Activated B cell treated with CpG ODN at 0.5 μM for 24 hours (primary cell): Measurements from ENCODE around the gene TRAPPC8. TPM values are rescaled to one million over a fixed set of nuclear protein-coding genes. Genes with fewer than 3 reads are reported as not detected.

Experiments used
- ATAC-seq: fragments of 200-7000 bp; cut with Tn5 transposase; one replicate; pipeline ENCODE4 v1.10.0; 2021; ENCODE audit warnings: low read depth, mild to moderate bottlenecking, moderate library complexity
- CTCF ChIA-PET: fragments of 350-600 bp; sonication (Branson Sonifier 250); formaldehyde crosslinking; loops from one replicate; lab custom pipeline; 2021; ENCODE audit warnings: antibody characterized with exemption; lab: Charles Lee
- POLR2A ChIA-PET: fragments of 350-600 bp; sonication (Branson Sonifier 250); formaldehyde crosslinking; loops from one replicate; lab custom pipeline; 2021; ENCODE audit warnings: antibody characterized with exemption; lab: Charles Lee
- DNase-seq: peaks from one replicate; pipeline ENCODE4 v3.0.0; 2022
- H3K27ac Mint-ChIP-seq: one replicate; pipeline ENCODE4 v1.8.0; 2020; ENCODE audit warnings: mixed read lengths
- H3K27me3 Mint-ChIP-seq: one replicate; pipeline ENCODE4 v1.8.0; 2021; ENCODE audit warnings: mixed read lengths
- H3K36me3 Mint-ChIP-seq: one replicate; pipeline ENCODE4 v1.8.0; 2021; ENCODE audit warnings: low read depth, mixed read lengths
- H3K4me1 Mint-ChIP-seq: one replicate; pipeline ENCODE4 v1.8.0; 2021; ENCODE audit warnings: mixed read lengths
- H3K4me3 Mint-ChIP-seq: one replicate; pipeline ENCODE4 v1.8.0; 2020; ENCODE audit warnings: mild to moderate bottlenecking, mixed read lengths
- H3K9me3 Mint-ChIP-seq: one replicate; pipeline ENCODE4 v1.8.0; 2020; ENCODE audit warnings: mixed read lengths
- CTCF ChIP-seq: fragments of 200-600 bp; IDR thresholded peaks from one replicate; pipeline ENCODE4 v1.8.0; 2022; ENCODE audit warnings: antibody characterized with exemption, mild to moderate bottlenecking
- intact Hi-C: fragments of 100-400 bp; cut with micrococcal nuclease; formaldehyde crosslinking; loops from one replicate; pipeline ENCODE4 v1.15.1; 2024
- total RNA-seq: library from RNA; stranded (reverse); gene quantifications from 2 replicates; pipeline ENCODE4 v1.2.3, GENCODE V29; 2022

Gene TRAPPC8
- total RNA-seq, 1 donor from 2014 or later, result 69.2 TPM

DNA sequence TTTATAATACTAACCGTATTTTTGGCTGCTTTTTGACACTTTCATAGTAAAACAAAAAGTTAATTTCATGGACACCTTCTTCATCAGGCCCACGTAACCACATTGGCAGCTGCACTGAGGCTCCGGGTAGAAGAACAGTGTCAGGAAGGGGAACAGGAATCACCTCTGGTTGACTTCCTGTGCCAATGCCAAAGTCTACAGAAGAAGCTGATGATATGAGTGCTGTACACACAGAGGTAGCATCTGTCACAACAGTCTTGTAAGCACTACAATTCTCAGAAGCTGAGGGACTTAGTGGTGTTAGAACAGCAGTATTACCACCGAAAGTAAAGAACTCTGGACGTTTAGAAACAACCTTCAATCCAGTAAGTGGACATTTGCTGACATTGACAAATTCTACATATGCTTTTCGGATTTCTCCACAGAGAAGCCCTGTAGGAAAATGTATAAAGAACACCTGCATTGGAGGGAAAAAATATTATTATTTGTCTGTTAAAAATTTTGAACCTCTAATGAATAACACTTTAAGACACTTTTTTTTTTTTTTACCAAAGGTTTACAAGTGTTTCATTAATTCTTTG lies 85.3 kb downstream of the TRAPPC8 start:
- Mint-ChIP-seq H3K4me1 (no peaks in the 10 kb centered on the region), H3K9me3 (no peaks in the 10 kb centered on the region), H3K4me3 (no peak overlapping the region), H3K27me3 (no peaks in the 10 kb centered on the region), H3K27ac (no peak overlapping the region), H3K36me3 (peaks cover 86% of the 10 kb centered on the region)
- intact Hi-C loops, result no loop called here
- no peak for DNase-seq
- TF ChIP-seq CTCF, result no peak
- ChIA-PET POLR2A (no interaction called here), CTCF (no interaction called here)
- ATAC-seq, result no peak

DNA sequence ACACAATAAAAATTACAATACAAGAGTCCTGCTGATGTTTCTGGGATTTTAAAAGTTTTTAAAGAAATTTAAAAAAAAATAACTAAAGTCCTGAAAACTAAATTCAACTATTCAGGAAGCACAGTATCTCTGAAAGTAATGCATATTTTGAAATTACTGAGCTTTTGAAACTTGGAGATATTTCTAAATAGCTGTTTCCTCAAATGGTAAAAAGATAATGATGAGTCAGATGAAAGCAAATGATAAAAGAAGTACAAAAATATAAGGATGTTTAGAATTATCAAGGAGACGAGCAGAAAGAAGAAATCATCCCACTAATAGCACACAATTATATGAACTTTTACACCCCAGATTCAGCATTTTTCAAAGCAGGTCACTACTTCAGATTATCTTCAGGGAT lies 92.1 kb downstream of the TRAPPC8 start:
- TF ChIP-seq CTCF, result no peak
- H3K27ac Mint-ChIP-seq, result no peak overlapping the region
- ChIA-PET POLR2A (no interaction called here), CTCF (no interaction called here)
- H3K4me1 Mint-ChIP-seq, result no peaks in the 10 kb centered on the region
- intact Hi-C loops, result no loop called here
- DNase-seq (no peak), ATAC-seq (no peak)
- no peaks in the 10 kb centered on the region for H3K9me3 Mint-ChIP-seq
- H3K36me3 Mint-ChIP-seq, result peaks cover 82% of the 10 kb centered on the region
- H3K27me3 Mint-ChIP-seq, result no peaks in the 10 kb centered on the region
- no peak overlapping the region for H3K4me3 Mint-ChIP-seq

- H3K4me1 Mint-ChIP-seq, result no peaks in the 10 kb centered on the region
- ChIA-PET CTCF (interaction anchor here (1.2 kb wide), 1 partner anchor 21 kb away, joined by 3 read pairs; no protein-coding TSS in a partner anchor), POLR2A (no interaction called here)
- H3K36me3 Mint-ChIP-seq, result peaks cover 75% of the 10 kb centered on the region
- no peak for ATAC-seq
- no peak overlapping the region for H3K27ac Mint-ChIP-seq
- no peak overlapping the region for H3K4me3 Mint-ChIP-seq
- H3K27me3 Mint-ChIP-seq, result no peaks in the 10 kb centered on the region
- no peak for TF ChIP-seq CTCF
- no peaks in the 10 kb centered on the region for H3K9me3 Mint-ChIP-seq
- DNase-seq, result no peak
- intact Hi-C loops, result no loop called here
Observed at GRCh38 chr18:31840499-31840898, 102.4 kb downstream of the TRAPPC8 start.

DNA sequence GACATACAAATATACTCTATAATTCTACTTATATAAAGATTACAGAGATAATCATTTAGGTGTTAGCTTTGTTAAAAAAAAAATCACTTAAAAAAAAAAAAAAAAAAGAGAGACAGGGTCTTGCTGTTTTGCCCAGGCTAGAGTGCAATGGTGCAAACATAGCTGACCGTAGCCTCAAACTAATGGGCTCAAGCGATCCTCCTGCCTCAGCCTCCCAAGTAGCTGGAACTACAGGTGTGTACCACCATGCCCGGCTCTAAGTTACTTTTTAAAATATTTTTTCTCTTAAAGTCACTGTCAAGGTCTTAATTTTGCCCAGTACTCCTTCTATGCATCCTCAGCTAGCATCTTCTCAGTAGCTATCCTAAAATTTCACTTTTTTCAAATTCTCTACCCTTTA lies 105.0 kb downstream of the TRAPPC8 start:
- intact Hi-C loops, result no loop called here
- H3K27ac Mint-ChIP-seq, result no peak overlapping the region
- TF ChIP-seq CTCF, result no peak
- ATAC-seq, result no peak
- no peaks in the 10 kb centered on the region for H3K9me3 Mint-ChIP-seq
- H3K27me3 Mint-ChIP-seq, result no peaks in the 10 kb centered on the region
- no peaks in the 10 kb centered on the region for H3K4me1 Mint-ChIP-seq
- peaks cover 73% of the 10 kb centered on the region for H3K36me3 Mint-ChIP-seq
- no peak for DNase-seq
- CTCF ChIA-PET, result no interaction called here
- H3K4me3 Mint-ChIP-seq, result no peak overlapping the region
- POLR2A ChIA-PET, result no interaction called here

DNA sequence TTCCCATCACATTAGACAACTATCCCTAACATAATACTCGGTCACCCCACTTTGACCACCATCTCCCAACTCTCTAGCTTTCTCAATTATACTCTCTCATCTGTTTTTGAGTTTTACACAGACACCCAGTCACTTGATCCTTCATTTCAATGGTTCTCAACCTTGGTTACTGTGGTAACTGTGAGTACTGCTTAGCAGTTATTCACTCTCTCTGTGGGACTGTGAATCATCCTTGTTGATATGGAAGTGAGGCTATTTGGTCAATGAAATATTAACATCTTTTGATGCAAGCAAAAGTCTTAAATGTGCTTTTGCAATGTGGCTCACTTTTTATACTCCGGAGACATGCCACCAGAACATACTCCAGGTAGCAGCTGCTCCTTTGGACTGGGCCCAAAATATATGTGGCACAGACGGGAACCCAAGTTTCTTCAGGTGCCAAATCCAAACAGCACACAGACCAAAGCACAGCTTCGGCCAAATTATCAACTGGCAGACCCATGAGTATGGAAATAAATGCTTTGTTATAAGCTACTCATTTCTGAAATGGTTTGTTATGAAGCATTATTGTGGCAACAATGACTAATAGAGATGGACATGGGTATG lies 107.3 kb downstream of the TRAPPC8 start:
- intact Hi-C loops, result no loop called here
- no peak overlapping the region for H3K27ac Mint-ChIP-seq
- H3K9me3 Mint-ChIP-seq, result no peaks in the 10 kb centered on the region

More for the DNA sequence above, 107.3 kb downstream of the TRAPPC8 start:
- no peaks in the 10 kb centered on the region for H3K4me1 Mint-ChIP-seq
- H3K4me3 Mint-ChIP-seq, result no peak overlapping the region
- no peak for ATAC-seq
- peaks cover 74% of the 10 kb centered on the region for H3K36me3 Mint-ChIP-seq
- no peaks in the 10 kb centered on the region for H3K27me3 Mint-ChIP-seq
- POLR2A ChIA-PET, result no interaction called here
- CTCF ChIA-PET, result no interaction called here
- no peak for TF ChIP-seq CTCF
- no peak for DNase-seq
